Glutamatergic neuron (in vitro differentiated cells): ENCODE data around the gene ZBED1. TPM values are rescaled to one million over a fixed set of nuclear protein-coding genes. Genes with fewer than 3 reads are reported as not detected.
A peak's percentile ranks its signal among the peaks of the same experiment; 100 is the strongest.

Experiments
- DNase-seq: peaks from one replicate; pipeline ENCODE4 v3.0.0; 2022
- H3K27ac Mint-ChIP-seq: one replicate; pipeline ENCODE4 v1.8.0; 2020; ENCODE audit warnings: mild to moderate bottlenecking, mixed read lengths, inconsistent platforms; ENCODE audit not compliant: unreplicated experiment
- H3K27me3 Mint-ChIP-seq: one replicate; pipeline ENCODE4 v1.8.0; 2020; ENCODE audit warnings: mild to moderate bottlenecking, moderate library complexity, mixed read lengths, inconsistent platforms; ENCODE audit not compliant: unreplicated experiment
- H3K36me3 Mint-ChIP-seq: one replicate; pipeline ENCODE4 v1.8.0; 2020; ENCODE audit warnings: mild to moderate bottlenecking, mixed read lengths, inconsistent platforms; ENCODE audit not compliant: unreplicated experiment
- H3K4me1 Mint-ChIP-seq: one replicate; pipeline ENCODE4 v1.8.0; 2020; ENCODE audit warnings: mild to moderate bottlenecking, low read depth, mixed read lengths, inconsistent platforms; ENCODE audit not compliant: unreplicated experiment
- H3K4me3 Mint-ChIP-seq: one replicate; pipeline ENCODE4 v1.8.0; 2020; ENCODE audit warnings: mild to moderate bottlenecking, mixed read lengths, inconsistent platforms; ENCODE audit not compliant: unreplicated experiment
- H3K9me3 Mint-ChIP-seq: one replicate; pipeline ENCODE4 v1.8.0; 2020; ENCODE audit warnings: mild to moderate bottlenecking, moderate library complexity, mixed read lengths, inconsistent platforms; ENCODE audit not compliant: unreplicated experiment
- CTCF ChIP-seq: fragments of 200-600 bp; sonication (generic); IDR thresholded peaks from one replicate; pipeline ENCODE4 v1.5.0; 2021; ENCODE audit not compliant: partially characterized antibody, unreplicated experiment
- total RNA-seq: library from RNA; stranded (reverse); fragmentation: NEBNext Ultra II Directional; extraction: Animal tissue kit (Norgen Biotek cat#: 25700); gene quantifications from one replicate; pipeline ENCODE4 v1.2.1, GENCODE V29; 2021; ENCODE audit not compliant: unreplicated experiment

ZBED1 gene
- total RNA-seq, 1 donor from 2014 or later, result 45.4 TPM

GRCh38 chrX:2501559-2502102 is 855 bp upstream of the ZBED1 start:
- Mint-ChIP-seq H3K27ac (peak overlapping the region; percentile 73), H3K4me3 (peak overlapping the region; percentile 49), H3K27me3 (peaks cover 11% of the 10 kb centered on the region), H3K9me3 (peaks cover 8% of the 10 kb centered on the region), H3K36me3 (no peaks in the 10 kb centered on the region), H3K4me1 (peaks cover 9% of the 10 kb centered on the region)
- TF ChIP-seq CTCF, result no peak
- DNase-seq, result no peak

GRCh38 chrX:2500091-2500802 is 529 bp downstream of the ZBED1 start:
- TF ChIP-seq CTCF, result no peak
- peak; percentile 94 for DNase-seq
- H3K4me3 Mint-ChIP-seq, result peak overlapping the region; percentile 88
- H3K36me3 Mint-ChIP-seq, result no peaks in the 10 kb centered on the region
- peak overlapping the region; percentile 95 for H3K27ac Mint-ChIP-seq
- H3K9me3 Mint-ChIP-seq, result peaks cover 8% of the 10 kb centered on the region
- H3K27me3 Mint-ChIP-seq, result peaks cover 10% of the 10 kb centered on the region
- peaks cover 14% of the 10 kb centered on the region for H3K4me1 Mint-ChIP-seq

- peaks cover 14% of the 10 kb centered on the region for H3K4me1 Mint-ChIP-seq
- H3K4me3 Mint-ChIP-seq, result peak overlapping the region; percentile 88
- H3K27ac Mint-ChIP-seq, result peak overlapping the region; percentile 95
- TF ChIP-seq CTCF, result no peak
- H3K9me3 Mint-ChIP-seq, result peaks cover 8% of the 10 kb centered on the region
- H3K27me3 Mint-ChIP-seq, result peaks cover 9% of the 10 kb centered on the region
- no peaks in the 10 kb centered on the region for H3K36me3 Mint-ChIP-seq
- DNase-seq, result no peak
These were observed 1.3 kb downstream of the ZBED1 start for GRCh38 chrX:2499507-2499906.

GRCh38 chrX:2498781-2499302 is 1.9 kb downstream of the ZBED1 start:
- Mint-ChIP-seq H3K4me3 (peak overlapping the region; percentile 88), H3K4me1 (peaks cover 14% of the 10 kb centered on the region), H3K27ac (peak overlapping the region; percentile 95), H3K36me3 (no peaks in the 10 kb centered on the region), H3K27me3 (peaks cover 9% of the 10 kb centered on the region), H3K9me3 (peaks cover 6% of the 10 kb centered on the region)
- DNase-seq, result no peak
- TF ChIP-seq CTCF, result no peak
